IPS-18a (cell line): ENCODE results near the gene ZIC2.
A peak's percentile ranks its signal among the peaks of the same experiment; 100 is the strongest.

Source experiments
- H3K27ac ChIP-seq: one replicate; pipeline ENCODE4 v1.5.1; 2013; ENCODE audit warnings: low read length
- H3K27me3 ChIP-seq: one replicate; pipeline ENCODE4 v1.6.1; 2013; ENCODE audit warnings: mild to moderate bottlenecking, low read length; ENCODE audit not compliant: control insufficient read depth, insufficient read depth
- H3K36me3 ChIP-seq: one replicate; pipeline ENCODE4 v1.6.1; 2013; ENCODE audit warnings: low read depth, low read length; ENCODE audit not compliant: control insufficient read depth
- H3K4me1 ChIP-seq: one replicate; pipeline ENCODE4 v1.6.1; 2013; ENCODE audit warnings: low read depth, low read length; ENCODE audit not compliant: control insufficient read depth
- H3K4me3 ChIP-seq: one replicate; pipeline ENCODE4 v1.5.1; 2013; ENCODE audit warnings: low read length
- H3K9ac ChIP-seq: one replicate; pipeline ENCODE4 v1.6.1; 2013; ENCODE audit warnings: mild to moderate bottlenecking, low read length, moderate library complexity
- H3K9me3 ChIP-seq: one replicate; pipeline ENCODE4 v1.6.1; 2013; ENCODE audit warnings: low read depth, low read length; ENCODE audit not compliant: control insufficient read depth

Gene ZIC2

GRCh38 chr13:99984461-99985240 is 3.1 kb downstream of the ZIC2 start:
- no peaks in the 10 kb centered on the region for H3K9me3 ChIP-seq
- H3K27ac ChIP-seq, result peak overlapping the region; percentile 69
- H3K27me3 ChIP-seq, result peaks cover 30% of the 10 kb centered on the region
- H3K4me1 ChIP-seq, result peaks cover 38% of the 10 kb centered on the region
- peak overlapping the region; percentile 94 for H3K9ac ChIP-seq
- peak overlapping the region; percentile 99 for H3K4me3 ChIP-seq
- H3K36me3 ChIP-seq, result peaks cover 41% of the 10 kb centered on the region

DNA sequence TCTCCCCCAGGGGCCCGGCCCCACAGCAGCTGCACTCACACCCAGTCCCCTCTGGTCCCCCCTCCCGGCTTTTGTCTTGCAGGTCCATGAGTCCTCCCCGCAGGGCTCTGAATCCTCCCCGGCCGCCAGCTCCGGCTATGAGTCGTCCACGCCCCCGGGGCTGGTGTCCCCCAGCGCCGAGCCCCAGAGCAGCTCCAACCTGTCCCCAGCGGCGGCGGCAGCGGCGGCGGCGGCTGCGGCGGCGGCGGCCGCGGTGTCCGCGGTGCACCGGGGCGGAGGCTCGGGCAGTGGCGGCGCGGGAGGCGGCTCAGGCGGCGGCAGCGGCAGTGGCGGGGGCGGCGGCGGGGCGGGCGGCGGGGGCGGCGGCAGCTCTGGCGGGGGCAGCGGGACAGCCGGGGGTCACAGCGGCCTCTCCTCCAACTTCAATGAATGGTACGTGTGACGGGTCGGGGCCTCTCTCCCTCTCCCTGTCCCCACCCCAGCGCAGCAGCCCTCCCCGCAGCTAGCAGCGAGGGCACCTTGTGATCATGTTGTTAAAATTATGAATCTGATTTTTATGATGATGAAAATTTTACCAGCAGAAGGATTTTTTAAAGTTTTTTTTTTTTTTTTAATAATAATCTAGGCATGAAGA is 3.8 kb downstream of the ZIC2 start:
- no peaks in the 10 kb centered on the region for H3K9me3 ChIP-seq
- peaks cover 44% of the 10 kb centered on the region for H3K4me1 ChIP-seq
- H3K36me3 ChIP-seq, result peaks cover 41% of the 10 kb centered on the region
- peak overlapping the region; percentile 94 for H3K9ac ChIP-seq
- H3K27ac ChIP-seq, result no peak overlapping the region
- peak overlapping the region; percentile 99 for H3K4me3 ChIP-seq
- H3K27me3 ChIP-seq, result peaks cover 37% of the 10 kb centered on the region

- Histone ChIP-seq H3K27ac (no peak overlapping the region), H3K27me3 (peaks cover 43% of the 10 kb centered on the region), H3K9ac (peak overlapping the region; percentile 78), H3K9me3 (no peaks in the 10 kb centered on the region), H3K4me3 (peak overlapping the region; percentile 83), H3K36me3 (peaks cover 41% of the 10 kb centered on the region), H3K4me1 (peaks cover 44% of the 10 kb centered on the region)
Observed at GRCh38 chr13:99985886-99986527, 4.4 kb downstream of the ZIC2 start.

DNA sequence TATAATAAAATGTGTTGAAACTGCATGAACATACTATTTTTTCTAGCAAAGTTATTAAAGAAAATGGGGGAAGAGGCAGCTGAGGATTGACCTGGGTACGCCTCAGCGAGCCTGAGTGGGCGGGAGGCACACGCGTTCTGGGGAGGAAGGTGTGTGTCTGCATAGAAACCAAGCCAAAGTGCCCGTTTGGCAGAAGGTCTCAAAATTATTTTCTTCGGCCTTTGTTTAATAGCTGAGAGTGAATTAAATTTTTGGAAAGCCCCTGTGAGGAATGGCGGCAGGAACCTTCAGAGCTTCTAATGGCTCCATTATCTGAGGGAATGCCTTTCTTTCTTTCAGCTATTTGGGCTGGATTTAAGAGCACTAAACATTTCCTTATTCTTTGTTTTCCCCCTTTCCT is 5.2 kb downstream of the ZIC2 start:
- peak overlapping the region; percentile 83 for H3K4me3 ChIP-seq
- no peak overlapping the region for H3K27ac ChIP-seq
- peaks cover 41% of the 10 kb centered on the region for H3K36me3 ChIP-seq
- H3K9ac ChIP-seq, result peak overlapping the region; percentile 78
- H3K4me1 ChIP-seq, result peaks cover 49% of the 10 kb centered on the region
- no peaks in the 10 kb centered on the region for H3K9me3 ChIP-seq
- peaks cover 50% of the 10 kb centered on the region for H3K27me3 ChIP-seq

- peak overlapping the region; percentile 78 for H3K9ac ChIP-seq
- peaks cover 41% of the 10 kb centered on the region for H3K36me3 ChIP-seq
- no peak overlapping the region for H3K27ac ChIP-seq
- peaks cover 57% of the 10 kb centered on the region for H3K27me3 ChIP-seq
- no peaks in the 10 kb centered on the region for H3K9me3 ChIP-seq
- peaks cover 54% of the 10 kb centered on the region for H3K4me1 ChIP-seq
- peak overlapping the region; percentile 83 for H3K4me3 ChIP-seq
Observed at GRCh38 chr13:99987154-99988019, 5.8 kb downstream of the ZIC2 start.

- Histone ChIP-seq H3K27me3 (peaks cover 70% of the 10 kb centered on the region), H3K9me3 (no peaks in the 10 kb centered on the region), H3K4me1 (peaks cover 67% of the 10 kb centered on the region), H3K9ac (peak overlapping the region; percentile 78), H3K36me3 (peaks cover 30% of the 10 kb centered on the region), H3K27ac (no peak overlapping the region), H3K4me3 (peak overlapping the region; percentile 83)
Observed at GRCh38 chr13:99988529-99989275, 7.1 kb downstream of the ZIC2 start.

DNA sequence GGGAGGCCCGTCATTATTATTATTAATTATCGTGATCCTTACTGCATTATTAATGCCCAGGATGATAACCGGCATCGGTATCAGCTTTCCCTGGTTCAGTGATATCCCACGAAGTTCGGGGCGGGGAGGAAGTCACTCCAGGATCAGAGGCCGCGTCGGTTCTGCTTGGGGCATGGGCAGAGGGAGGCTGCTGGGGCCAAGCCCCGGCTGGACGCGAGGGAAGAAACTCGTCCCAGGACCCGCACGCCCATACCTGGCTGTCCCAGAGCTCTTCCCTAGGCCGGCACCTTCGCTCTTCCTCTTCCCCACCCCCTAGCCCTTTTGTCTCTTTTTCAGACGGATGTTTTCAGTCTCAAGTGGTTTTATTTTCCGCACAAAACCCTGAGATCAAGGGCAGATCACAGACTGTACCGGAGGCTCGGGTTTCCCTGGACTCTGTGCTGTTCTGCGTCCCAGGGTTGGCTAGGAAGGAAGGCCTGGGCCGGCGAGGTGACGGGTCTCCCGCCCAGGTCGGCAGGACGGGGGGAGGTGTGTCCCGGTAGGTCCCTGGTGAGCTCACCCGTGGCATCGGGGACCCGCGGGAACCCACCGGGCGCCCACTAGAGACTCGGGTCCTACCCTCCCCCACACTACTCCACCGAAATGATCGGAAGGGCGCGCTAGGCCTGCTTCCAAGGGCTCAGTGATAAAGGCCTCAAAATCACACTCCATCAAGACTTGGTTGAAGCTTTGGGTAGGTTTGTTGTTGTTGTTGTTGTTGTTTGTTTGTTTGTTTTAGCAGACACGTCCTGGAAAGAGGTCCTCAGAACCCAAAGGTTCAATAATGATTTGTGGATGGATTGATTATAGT is 7.9 kb downstream of the ZIC2 start:
- no peak overlapping the region for H3K27ac ChIP-seq
- H3K36me3 ChIP-seq, result peaks cover 22% of the 10 kb centered on the region
- H3K9ac ChIP-seq, result peak overlapping the region; percentile 78
- peaks cover 78% of the 10 kb centered on the region for H3K27me3 ChIP-seq
- H3K9me3 ChIP-seq, result no peaks in the 10 kb centered on the region
- H3K4me3 ChIP-seq, result peak overlapping the region; percentile 83
- H3K4me1 ChIP-seq, result peaks cover 75% of the 10 kb centered on the region

DNA sequence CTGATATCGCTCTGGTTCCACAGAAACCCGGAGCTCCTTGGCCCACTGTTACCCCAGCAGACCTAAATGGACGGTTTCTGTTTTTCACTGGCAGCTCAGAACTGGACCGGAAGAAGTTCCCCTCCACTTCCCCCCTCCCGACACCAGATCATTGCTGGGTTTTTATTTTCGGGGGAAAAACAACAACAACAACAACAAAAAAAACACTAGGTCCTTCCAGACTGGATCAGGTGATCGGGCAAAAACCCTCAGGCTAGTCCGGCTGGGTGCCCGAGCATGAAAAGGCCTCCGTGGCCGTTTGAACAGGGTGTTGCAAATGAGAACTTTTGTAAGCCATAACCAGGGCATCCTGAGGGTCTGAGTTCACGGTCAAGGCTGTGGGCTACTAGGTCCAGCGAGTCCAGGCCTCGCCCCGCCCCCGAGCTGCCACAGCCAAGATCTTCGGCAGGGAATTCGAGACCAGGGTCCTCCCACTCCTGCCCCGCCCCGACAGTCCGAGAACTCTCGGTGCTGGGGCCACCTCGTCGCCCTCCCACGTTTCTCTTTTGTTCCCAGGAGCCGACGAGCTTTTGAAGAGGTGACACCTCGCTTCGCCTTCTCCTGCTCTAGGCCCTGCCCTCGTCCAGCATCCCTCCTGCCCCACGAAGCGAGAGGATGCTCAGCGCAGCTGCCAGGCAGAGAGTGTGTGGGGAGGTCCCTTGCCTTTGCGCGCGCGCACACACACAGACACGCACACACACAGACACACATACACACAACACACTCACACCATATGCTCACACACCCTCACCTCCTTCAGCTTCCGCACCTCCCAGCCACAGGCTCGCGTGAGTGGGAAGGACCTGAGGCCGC is 8.8 kb downstream of the ZIC2 start:
- H3K36me3 ChIP-seq, result peaks cover 15% of the 10 kb centered on the region
- H3K4me3 ChIP-seq, result peak overlapping the region; percentile 83
- H3K9ac ChIP-seq, result no peak overlapping the region
- peaks cover 87% of the 10 kb centered on the region for H3K27me3 ChIP-seq
- peaks cover 84% of the 10 kb centered on the region for H3K4me1 ChIP-seq
- H3K27ac ChIP-seq, result no peak overlapping the region
- H3K9me3 ChIP-seq, result no peaks in the 10 kb centered on the region

- H3K9ac ChIP-seq, result no peak overlapping the region
- peaks cover 87% of the 10 kb centered on the region for H3K4me1 ChIP-seq
- H3K36me3 ChIP-seq, result peaks cover 9% of the 10 kb centered on the region
- H3K27ac ChIP-seq, result no peak overlapping the region
- H3K27me3 ChIP-seq, result peaks cover 95% of the 10 kb centered on the region
- H3K9me3 ChIP-seq, result no peaks in the 10 kb centered on the region
- H3K4me3 ChIP-seq, result peak overlapping the region; percentile 83
Observed at GRCh38 chr13:99991013-99991827, 9.6 kb downstream of the ZIC2 start.
